ENCODE measurements around the gene C22orf31. TPM values are rescaled to one million over a fixed set of nuclear protein-coding genes. Genes with fewer than 3 reads are reported as not detected.

C22orf31 gene
- total RNA-seq, 4 donors from 2014 or later: not detected

GRCh38 chr22:29065468-29066190 is 4.0 kb upstream of the C22orf31 start:
- no peaks in the 10 kb centered on the region for H3K27me3 ChIP-seq
- no peaks in the 10 kb centered on the region for H3K4me1 ChIP-seq
- H3K9me3 ChIP-seq: no peaks in the 10 kb centered on the region
- 53 to 59% methylated on average over 7 of the region's 7 CpGs for WGBS, 2 donors
- no peak overlapping the region for H3K4me3 ChIP-seq
- TF ChIP-seq POLR2A (IDR thresholded peaks at IDR 0.05) (no peak), CTCF (IDR thresholded peaks at IDR 0.05) (no peak), EP300 (IDR thresholded peaks at IDR 0.05) (no peak)
- DNase-seq (ENCODE audit: low spot score in 2 of 2): no peak
- H3K27ac ChIP-seq: no peak overlapping the region
- H3K36me3 ChIP-seq: no peaks in the 10 kb centered on the region

GRCh38 chr22:29062286-29062821 is 723 bp upstream of the C22orf31 start:
- no peak for DNase-seq (ENCODE audit: low spot score in 2 of 2)

GRCh38 chr22:29060931-29061330 is 700 bp downstream of the C22orf31 start:
- DNase-seq (ENCODE audit: low spot score in 2 of 2): no peak
- Histone ChIP-seq H3K27ac (no peak overlapping the region), H3K4me1 (no peaks in the 10 kb centered on the region), H3K36me3 (no peaks in the 10 kb centered on the region), H3K27me3 (no peaks in the 10 kb centered on the region), H3K4me3 (no peak overlapping the region), H3K9me3 (no peaks in the 10 kb centered on the region)
- no peak for TF ChIP-seq POLR2A (IDR thresholded peaks at IDR 0.05)
- no peak for TF ChIP-seq CTCF (IDR thresholded peaks at IDR 0.05)
- no peak for TF ChIP-seq EP300 (IDR thresholded peaks at IDR 0.05)
- WGBS, 2 donors: 63 to 64% methylated on average over 7 of the region's 7 CpGs

More at GRCh38 chr22:29062286-29062821, 723 bp upstream of the C22orf31 start:
- WGBS, 2 donors: 38 to 49% methylated on average over 8 of the region's 8 CpGs
- Histone ChIP-seq H3K4me1 (no peaks in the 10 kb centered on the region), H3K27me3 (no peaks in the 10 kb centered on the region), H3K9me3 (no peaks in the 10 kb centered on the region), H3K27ac (no peak overlapping the region), H3K36me3 (no peaks in the 10 kb centered on the region), H3K4me3 (no peak overlapping the region)
- TF ChIP-seq CTCF (IDR thresholded peaks at IDR 0.05) (no peak), POLR2A (IDR thresholded peaks at IDR 0.05) (no peak), EP300 (IDR thresholded peaks at IDR 0.05) (no peak)

- no peak overlapping the region for H3K27ac ChIP-seq
- WGBS, 2 donors: 82 to 86% methylated on average over 12 of the region's 12 CpGs
- no peaks in the 10 kb centered on the region for H3K4me1 ChIP-seq
- no peaks in the 10 kb centered on the region for H3K36me3 ChIP-seq
- no peak for DNase-seq (ENCODE audit: low spot score in 2 of 2)
- no peak overlapping the region for H3K4me3 ChIP-seq
- H3K27me3 ChIP-seq: no peaks in the 10 kb centered on the region
- TF ChIP-seq EP300 (IDR thresholded peaks at IDR 0.05) (no peak), CTCF (IDR thresholded peaks at IDR 0.05) (no peak), POLR2A (IDR thresholded peaks at IDR 0.05) (no peak)
- H3K9me3 ChIP-seq: no peaks in the 10 kb centered on the region
These were observed 1.3 kb downstream of the C22orf31 start for GRCh38 chr22:29060251-29060869.

- H3K4me1 ChIP-seq: no peaks in the 10 kb centered on the region
- peaks cover 0 to 7% (median 0%) of the 10 kb centered on the region in 3 donors for H3K36me3 ChIP-seq
- TF ChIP-seq CTCF (IDR thresholded peaks at IDR 0.05) (no peak), POLR2A (IDR thresholded peaks at IDR 0.05) (no peak), EP300 (IDR thresholded peaks at IDR 0.05) (no peak)
- H3K4me3 ChIP-seq: no peak overlapping the region
- WGBS, 2 donors: 95 to 96% methylated on average over 3 of the region's 3 CpGs
- no peaks in the 10 kb centered on the region for H3K9me3 ChIP-seq
- no peak overlapping the region for H3K27ac ChIP-seq
- no peak for DNase-seq (ENCODE audit: low spot score in 2 of 2)
- no peaks in the 10 kb centered on the region for H3K27me3 ChIP-seq
These were observed 5.2 kb downstream of the C22orf31 start for GRCh38 chr22:29056472-29056871.
